Measurements from ENCODE around the gene ZNF366.

The ZNF366 gene

GRCh38 chr5:72507231-72507906, at the start of gene ZNF366:
TSS of gene ZNF366 (minus strand) at chr5:72507410. CDS start at chr5:72461496, 45,914 bp downstream.
- DNase-seq: peak; percentile 51

GRCh38 chr5:72556351-72557166, 49.3 kb upstream of the ZNF366 start:
- DNase-seq: peak; percentile 58

GRCh38 chr5:72555871-72556270, 48.7 kb upstream of the ZNF366 start:
- DNase-seq: no peak

- no peak for DNase-seq
These were observed 47.7 kb upstream of the ZNF366 start for GRCh38 chr5:72554897-72555296.

- no peak for DNase-seq
These were observed 44.9 kb upstream of the ZNF366 start for GRCh38 chr5:72552041-72552557.

GRCh38 chr5:72550595-72550994, 43.4 kb upstream of the ZNF366 start:
- no peak for DNase-seq

- no peak for DNase-seq
These were observed 36.6 kb upstream of the ZNF366 start for GRCh38 chr5:72543811-72544210.

GRCh38 chr5:72543365-72543764, 36.2 kb upstream of the ZNF366 start:
- peak; percentile 36 for DNase-seq

- DNase-seq: no peak
These were observed 35.5 kb upstream of the ZNF366 start for GRCh38 chr5:72542695-72543094.

- DNase-seq: no peak
These were observed 34.5 kb upstream of the ZNF366 start for GRCh38 chr5:72541501-72542225.

- DNase-seq: no peak
These were observed 33.7 kb upstream of the ZNF366 start for GRCh38 chr5:72540759-72541438.

- no peak for DNase-seq
These were observed 32.5 kb upstream of the ZNF366 start for GRCh38 chr5:72539726-72540125.

GRCh38 chr5:72539038-72539437, 31.8 kb upstream of the ZNF366 start:
- no peak for DNase-seq

- DNase-seq: no peak
These were observed 30.0 kb upstream of the ZNF366 start for GRCh38 chr5:72537166-72537565.

- peak; percentile 49 for DNase-seq
These were observed 24.4 kb upstream of the ZNF366 start for GRCh38 chr5:72531496-72532190.

GRCh38 chr5:72530196-72530595, 23.0 kb upstream of the ZNF366 start:
- no peak for DNase-seq

- no peak for DNase-seq
These were observed 22.2 kb upstream of the ZNF366 start for GRCh38 chr5:72529383-72529782.

- DNase-seq: peak; percentile 66
These were observed 18.6 kb upstream of the ZNF366 start for GRCh38 chr5:72525816-72526215.

- DNase-seq: peak; percentile 80
These were observed 16.9 kb upstream of the ZNF366 start for GRCh38 chr5:72523960-72524582.

- no peak for DNase-seq
These were observed 15.4 kb upstream of the ZNF366 start for GRCh38 chr5:72522607-72523006.

- peak; percentile 69 for DNase-seq
These were observed 11.9 kb upstream of the ZNF366 start for GRCh38 chr5:72519111-72519510.

Data from suppressor macrophage treated with lipopolysaccharide for 4 hours (primary cell).